ENCODE measurements around the gene XPC.
"Not testable (repeated sequence)": the region's sequence is repeated elsewhere in the genome, so short reads cannot be mapped to it uniquely, and the experiment has no call there.

Gene XPC

DNA sequence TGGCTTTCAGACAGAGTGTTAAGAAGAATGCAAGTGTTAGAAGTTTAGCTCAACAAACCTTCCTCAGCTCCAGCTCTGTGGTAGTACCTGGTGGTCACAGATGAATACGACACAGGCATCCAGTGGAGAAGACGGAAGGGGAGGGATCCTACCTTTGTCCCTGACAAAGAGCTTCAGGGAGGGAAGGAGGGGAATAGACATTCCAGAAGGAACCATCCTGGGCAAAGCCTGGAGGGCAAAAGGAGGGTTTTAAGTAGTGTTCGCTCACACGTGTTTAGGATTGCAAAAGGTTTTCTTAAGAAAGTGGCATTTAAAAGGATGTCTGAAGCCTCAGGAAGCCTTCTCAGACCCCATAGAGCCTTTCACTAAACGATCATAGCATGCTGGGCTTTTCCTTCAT lies 56.5 kb downstream of the XPC start:
- DNase-seq (ENCODE audit: low read depth in 2 of 3, low spot score in 1 of 3) = no peak

- DNase-seq (ENCODE audit: low read depth in 2 of 3, low spot score in 1 of 3) = not testable (repeated sequence)
Measured at GRCh38 chr3:14120921-14121448, 57.4 kb downstream of the XPC start.

DNA sequence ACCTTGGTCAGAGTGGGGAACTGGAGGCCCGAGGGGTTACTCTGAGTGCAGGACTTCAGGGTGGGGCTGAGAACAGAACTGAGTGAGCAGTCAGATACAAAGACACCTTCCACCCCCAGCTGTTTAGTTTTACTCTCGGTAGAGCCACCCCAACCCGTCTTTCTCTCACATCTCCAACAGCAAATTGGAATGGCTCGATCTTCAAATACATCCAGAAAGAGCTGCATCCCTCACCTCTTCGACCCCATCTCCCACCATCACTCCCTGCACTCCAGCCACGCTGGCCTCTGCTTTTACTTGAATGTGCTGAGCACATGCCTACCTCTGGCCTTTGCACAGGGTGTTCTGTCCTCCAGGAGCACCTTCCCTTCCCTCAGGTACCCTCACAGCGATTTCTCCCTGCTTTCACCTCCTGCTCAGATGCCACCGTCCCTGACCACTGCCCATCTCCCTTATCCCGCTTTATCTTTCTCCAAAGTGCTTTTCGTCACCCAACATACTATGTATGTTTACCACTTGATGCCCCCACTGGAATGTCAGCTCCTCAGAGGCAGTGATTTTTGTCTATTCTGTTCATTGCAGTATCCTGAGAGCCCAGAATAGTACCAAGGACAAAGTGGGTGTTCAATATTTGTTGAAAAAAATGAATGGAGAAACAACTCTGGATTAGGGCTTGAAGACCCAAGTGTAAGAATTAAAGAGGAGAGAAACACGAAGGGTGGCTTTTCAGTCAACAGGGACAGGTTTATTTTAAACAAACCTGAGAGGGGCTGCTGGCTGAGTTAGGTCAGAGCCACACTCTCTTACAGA lies 58.1 kb downstream of the XPC start:
- no peak for DNase-seq (ENCODE audit: low read depth in 2 of 3, low spot score in 1 of 3)

GRCh38 chr3:14119651-14120050 lies 58.8 kb downstream of the XPC start:
- no peak for DNase-seq (ENCODE audit: low read depth in 2 of 3, low spot score in 1 of 3)

DNA sequence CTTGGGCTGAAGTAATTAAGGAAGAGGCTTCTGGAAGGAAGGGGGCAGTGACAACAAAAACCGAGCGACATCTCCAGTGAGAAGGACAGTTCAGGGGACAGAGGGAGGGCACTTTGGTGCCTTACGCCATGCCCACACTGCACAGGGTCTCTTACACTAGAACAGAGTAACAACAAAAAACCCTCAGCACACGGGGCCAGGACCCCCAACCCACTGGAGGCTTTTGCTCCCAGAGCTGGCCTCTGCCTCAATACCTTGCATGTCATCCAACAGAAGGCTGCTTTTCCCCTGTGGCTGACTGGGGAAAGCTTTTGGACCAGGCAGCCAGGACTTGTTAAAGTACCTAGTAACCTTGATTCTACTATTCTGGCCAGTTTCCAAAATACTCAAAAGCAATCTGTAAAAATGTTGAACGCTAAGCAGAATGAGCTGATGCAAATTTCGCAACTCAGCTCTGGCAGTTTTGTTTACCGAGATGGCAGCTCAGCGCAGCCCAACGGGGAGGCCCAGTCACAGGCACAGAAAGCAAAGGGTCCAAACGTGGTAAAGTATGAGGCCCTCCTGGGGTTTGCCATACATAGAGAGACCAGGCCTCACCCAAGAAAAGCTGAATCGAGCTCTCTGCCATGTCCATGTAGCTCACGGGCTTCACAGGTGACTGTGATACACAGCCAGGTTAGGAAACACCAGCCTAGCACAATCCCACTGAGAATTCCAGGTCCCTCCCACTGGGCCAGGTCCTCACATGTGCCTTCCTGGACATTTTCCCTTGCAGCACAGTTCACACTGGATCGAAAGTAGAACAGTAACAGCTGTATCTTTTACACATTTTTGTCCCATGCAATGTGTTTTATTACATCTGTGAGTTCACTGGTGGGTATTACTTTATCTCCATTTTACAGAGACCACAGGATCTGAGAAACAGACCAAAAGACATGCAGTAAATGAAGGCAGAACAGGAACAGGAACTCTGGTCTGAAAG lies 59.7 kb downstream of the XPC start:
- DNase-seq (ENCODE audit: low read depth in 2 of 3, low spot score in 1 of 3) = no peak

GRCh38 chr3:14117468-14118399 lies 60.7 kb downstream of the XPC start:
- DNase-seq (ENCODE audit: low read depth in 2 of 3, low spot score in 1 of 3) = no peak

GRCh38 chr3:14113965-14114635 lies 64.3 kb downstream of the XPC start:
- DNase-seq (ENCODE audit: low read depth in 2 of 3, low spot score in 1 of 3) = no peak

GRCh38 chr3:14110699-14111098 lies 67.7 kb downstream of the XPC start:
- DNase-seq (ENCODE audit: low read depth in 2 of 3, low spot score in 1 of 3) = no peak

- not testable (repeated sequence) for DNase-seq (ENCODE audit: low read depth in 2 of 3, low spot score in 1 of 3)
Measured at GRCh38 chr3:14109821-14110220, 68.6 kb downstream of the XPC start.

DNA sequence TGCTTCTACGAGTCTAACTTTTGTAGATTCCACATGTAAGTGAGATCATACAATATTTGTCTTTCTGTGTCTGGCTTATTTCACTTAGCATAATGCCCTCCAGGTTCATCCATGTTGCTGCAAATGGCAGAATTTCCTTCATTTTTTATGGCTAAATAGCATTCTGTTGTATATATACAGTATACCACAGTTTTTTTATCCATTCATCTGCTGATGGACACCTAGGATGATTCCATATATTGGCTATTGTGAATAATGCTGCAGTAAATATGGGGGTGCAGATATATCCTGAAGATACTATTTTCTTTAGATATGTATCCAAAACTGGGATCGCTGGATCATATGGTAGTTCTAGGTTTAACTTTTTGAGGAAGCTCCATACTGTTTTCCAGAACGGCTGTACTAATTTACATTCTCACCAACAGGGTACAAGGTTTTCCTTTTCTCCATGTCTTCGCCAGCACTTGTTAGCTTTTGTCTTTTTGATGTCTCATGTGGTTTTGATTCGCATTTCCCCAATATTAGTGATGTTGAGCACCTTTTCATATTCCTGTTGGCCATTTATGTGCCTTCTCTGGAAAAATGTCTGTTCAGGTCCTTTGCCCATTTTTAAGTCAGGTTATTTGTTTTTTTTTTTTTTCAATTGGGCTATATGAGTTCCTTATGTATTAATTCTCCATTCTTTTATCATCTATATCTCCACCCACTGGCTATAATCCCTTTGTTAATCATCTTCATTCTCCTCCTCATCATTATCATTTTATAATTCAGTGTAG lies 80.6 kb downstream of the XPC start:
- DNase-seq (ENCODE audit: low read depth in 2 of 3, low spot score in 1 of 3) = no peak

DNA sequence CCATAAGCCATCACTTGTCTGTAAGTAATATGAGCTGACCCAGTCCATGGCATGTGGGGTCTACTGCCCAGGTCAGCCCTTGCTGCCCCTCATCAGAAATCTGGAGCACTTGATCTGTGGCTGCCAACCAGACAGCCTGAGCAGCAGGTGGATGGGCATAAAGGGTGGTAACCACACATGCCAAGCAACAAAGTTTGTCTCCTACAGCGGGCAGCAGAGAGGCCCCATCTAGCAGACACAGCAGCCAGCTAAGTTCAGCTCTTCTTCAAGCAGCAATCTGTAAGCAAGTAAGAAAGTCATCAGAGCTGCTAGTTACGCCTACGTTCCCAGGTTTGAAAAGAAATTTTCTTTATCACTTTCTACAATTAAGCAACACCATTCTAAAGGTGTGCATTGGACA lies 81.7 kb downstream of the XPC start:
- DNase-seq (ENCODE audit: low read depth in 2 of 3, low spot score in 1 of 3) = no peak
